H9 (cell line): Measurements from ENCODE around the gene MICU2. TPM values are rescaled to one million over a fixed set of nuclear protein-coding genes. Genes with fewer than 3 reads are reported as not detected.
"Not testable (repeated sequence)": the region's sequence is repeated elsewhere in the genome, so short reads cannot be mapped to it uniquely, and the experiment has no call there.

Experiments used
- DNase-seq: peaks from one replicate; pipeline ENCODE4 v3.0.0-alpha.2; 2017
- H2AFZ ChIP-seq: one replicate; pipeline ENCODE4 v1.6.1; 2013; ENCODE audit warnings: mild to moderate bottlenecking, low read length, control low read depth, moderate library complexity
- H2AK5ac ChIP-seq: 2 replicates; pipeline ENCODE4 v1.6.1; 2013; ENCODE audit warnings: low read length, control low read depth, mixed read lengths; ENCODE audit not compliant: insufficient read length
- H2BK120ac ChIP-seq: one replicate; pipeline ENCODE4 v1.6.1; 2013; ENCODE audit warnings: low read depth, mild to moderate bottlenecking, low read length, control low read depth, inconsistent platforms; ENCODE audit not compliant: poor library complexity, severe bottlenecking
- H2BK12ac ChIP-seq: 2 replicates; pipeline ENCODE4 v1.6.1; 2013; ENCODE audit warnings: low read length, control low read depth, mixed read lengths, low read depth; ENCODE audit not compliant: insufficient read length
- H2BK15ac ChIP-seq: 2 replicates; pipeline ENCODE4 v1.6.1; 2013; ENCODE audit warnings: low read depth, low read length, control low read depth
- H2BK20ac ChIP-seq: one replicate; pipeline ENCODE4 v1.6.1; 2013; ENCODE audit warnings: low read depth, mild to moderate bottlenecking, low read length, control low read depth, inconsistent platforms; ENCODE audit not compliant: poor library complexity, severe bottlenecking
- H2BK5ac ChIP-seq: 2 replicates; pipeline ENCODE4 v1.6.1; 2013; ENCODE audit warnings: low read length, control low read depth, mixed read lengths; ENCODE audit not compliant: insufficient read length
- H3K14ac ChIP-seq: 2 replicates; pipeline ENCODE4 v1.6.1; 2013; ENCODE audit warnings: low read length, control low read depth; ENCODE audit not compliant: insufficient read depth
- H3K18ac ChIP-seq: 2 replicates; pipeline ENCODE4 v1.6.1; 2013; ENCODE audit warnings: low read depth, mild to moderate bottlenecking, mixed read lengths, low read length, control low read depth; ENCODE audit not compliant: insufficient read length
- H3K23ac ChIP-seq: 2 replicates; pipeline ENCODE4 v1.6.1; 2013; ENCODE audit warnings: low read length, control low read depth, mixed read lengths, low read depth; ENCODE audit not compliant: insufficient read length
- H3K23me2 ChIP-seq: 2 replicates; pipeline ENCODE4 v1.6.1; 2013; ENCODE audit warnings: low read depth, mild to moderate bottlenecking, mixed read lengths, low read length, control low read depth; ENCODE audit not compliant: insufficient read length, poor library complexity, severe bottlenecking
- H3K27ac ChIP-seq: 2 replicates; pipeline ENCODE4 v1.5.1; 2013; ENCODE audit warnings: low read length, control low read depth, mixed read lengths, low read depth; ENCODE audit not compliant: insufficient read length
- H3K27me3 ChIP-seq: 2 replicates; pipeline ENCODE4 v1.6.1; 2013; ENCODE audit warnings: low read length, control low read depth, inconsistent platforms; ENCODE audit not compliant: insufficient read depth
- H3K4ac ChIP-seq: 2 replicates; pipeline ENCODE4 v1.6.1; 2013; ENCODE audit warnings: low read depth, mild to moderate bottlenecking, control low read depth, inconsistent platforms, low read length, moderate library complexity
- H3K4me1 ChIP-seq: 2 replicates; pipeline ENCODE4 v1.6.1; 2013; ENCODE audit warnings: low read length, control low read depth, inconsistent platforms; ENCODE audit not compliant: insufficient read depth
- H3K4me2 ChIP-seq: 2 replicates; pipeline ENCODE4 v1.6.1; 2013; ENCODE audit warnings: low read length, control low read depth, mixed read lengths; ENCODE audit not compliant: insufficient read length, insufficient read depth
- H3K56ac ChIP-seq: 2 replicates; pipeline ENCODE4 v1.6.1; 2013; ENCODE audit warnings: low read depth, mild to moderate bottlenecking, mixed read lengths, low read length, control low read depth; ENCODE audit not compliant: insufficient read length
- H3K79me1 ChIP-seq: 2 replicates; pipeline ENCODE4 v1.6.1; 2013; ENCODE audit warnings: low read depth, mild to moderate bottlenecking, moderate library complexity, low read length, control low read depth, inconsistent platforms; ENCODE audit not compliant: insufficient read depth, poor library complexity, severe bottlenecking
- H3K79me2 ChIP-seq: 2 replicates; pipeline ENCODE4 v1.6.1; 2013; ENCODE audit warnings: low read length, control low read depth, inconsistent platforms; ENCODE audit not compliant: insufficient read depth
- H3K9ac ChIP-seq: 2 replicates; pipeline ENCODE4 v1.6.1; 2013; ENCODE audit warnings: low read length, control low read depth, mixed read lengths; ENCODE audit not compliant: insufficient read length; ENCODE audit errors: extremely low read depth
- H3K9me3 ChIP-seq: one replicate; pipeline ENCODE4 v1.6.1; 2013; ENCODE audit warnings: low read depth, low read length, inconsistent platforms; ENCODE audit not compliant: control insufficient read depth
- H3T11ph ChIP-seq: one replicate; pipeline ENCODE4 v1.6.1; 2013; ENCODE audit warnings: mild to moderate bottlenecking, low read length, control low read depth, inconsistent platforms
- H4K20me1 ChIP-seq: one replicate; pipeline ENCODE4 v1.6.1; 2013; ENCODE audit not compliant: control insufficient read depth, insufficient read length, insufficient read depth
- H4K5ac ChIP-seq: 2 replicates; pipeline ENCODE4 v1.6.1; 2013; ENCODE audit warnings: low read depth, mild to moderate bottlenecking, mixed read lengths, low read length, control low read depth; ENCODE audit not compliant: insufficient read length
- H4K8ac ChIP-seq: replicated peaks from 2 replicates; pipeline ENCODE4 v1.6.1; 2013; ENCODE audit warnings: low read length, control low read depth, mixed read lengths, low read depth; ENCODE audit not compliant: insufficient read length
- H4K91ac ChIP-seq: 2 replicates; pipeline ENCODE4 v1.6.1; 2013; ENCODE audit warnings: low read depth, mild to moderate bottlenecking, moderate library complexity, mixed read lengths, low read length, control low read depth; ENCODE audit not compliant: insufficient read length
- H3K27ac Mint-ChIP-seq, 3 experiments: 2 replicates in 2 of 3; 3 replicates in 1 of 3; pipeline ENCODE4 v1.8.0; 2020 to 2021; ENCODE audit warnings: mixed read lengths in 3 of 3, mild to moderate bottlenecking in 1 of 3, moderate library complexity in 1 of 3
- H3K27me3 Mint-ChIP-seq: 2 replicates; pipeline ENCODE4 v1.8.0; 2021; ENCODE audit warnings: low read depth, mild to moderate bottlenecking, moderate library complexity, mixed read lengths
- H3K36me3 Mint-ChIP-seq, 3 experiments: 2 replicates in 2 of 3; 3 replicates in 1 of 3; pipeline ENCODE4 v1.8.0; 2020 to 2021; ENCODE audit warnings: low read depth in 3 of 3, mixed read lengths in 3 of 3; ENCODE audit not compliant: insufficient read depth in 1 of 3
- H3K4me1 Mint-ChIP-seq, 2 experiments: 2 replicates each; pipeline ENCODE4 v1.8.0; 2020; ENCODE audit warnings: mixed read lengths in 2 of 2
- H3K4me3 Mint-ChIP-seq, 2 experiments: 2 replicates in 1 of 2; 3 replicates in 1 of 2; pipeline ENCODE4 v1.8.0; 2020 to 2021; ENCODE audit warnings: mild to moderate bottlenecking in 2 of 2, mixed read lengths in 2 of 2, moderate library complexity in 1 of 2
- H3K9me3 Mint-ChIP-seq, 2 experiments: 2 replicates in 1 of 2; 3 replicates in 1 of 2; pipeline ENCODE4 v1.8.0; 2020; ENCODE audit warnings: mild to moderate bottlenecking in 2 of 2, mixed read lengths in 2 of 2, moderate library complexity in 1 of 2
- WGBS: extraction: QIAGEN DNeasy Blood & Tissue Kit; methylation state at CpG from one replicate; pipeline ENCODE4 v1.1.7; 2013; ENCODE audit warnings: missing lambda C conversion rate, low lambda C conversion rate, mixed read lengths; ENCODE audit not compliant: insufficient read length; ENCODE audit errors: extremely low coverage; 5-methylcytosine and 5-hydroxymethylcytosine counted together
- total RNA-seq: library from RNA; stranded (reverse); gene quantifications from 2 replicates; pipeline ENCODE4 v1.2.1, GENCODE V29; 2021
- TF ChIP-seq, protein P1 (sequence below): fragments of 200-600 bp; sonication (generic); conservative IDR thresholded peaks from 3 replicates; pipeline ENCODE4 v1.8.0; 2021; ENCODE audit warnings: antibody characterized with exemption, mild to moderate bottlenecking

Gene MICU2
- total RNA-seq, 1 experiment from 2014 or later = 38.4 TPM

DNA sequence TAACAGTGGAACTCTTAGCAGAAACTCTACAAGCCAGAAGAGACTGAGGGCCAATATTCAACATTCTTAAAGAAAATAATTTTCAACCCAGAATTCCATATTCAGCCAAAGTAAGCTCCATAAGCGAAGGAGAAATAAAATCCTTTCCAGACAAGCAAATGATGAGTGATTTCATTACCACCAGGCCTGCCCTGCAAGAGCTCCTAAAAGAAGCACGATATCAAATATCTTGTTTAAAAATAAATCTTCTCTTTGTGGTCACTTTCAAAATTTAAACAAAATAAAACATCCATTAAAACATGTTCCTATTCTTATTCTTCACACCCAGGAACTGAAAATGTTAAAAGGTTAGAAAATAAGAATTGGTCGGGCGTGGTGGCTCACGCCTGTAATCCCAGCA is 13.7 kb downstream of the MICU2 start:
- Histone ChIP-seq H4K20me1 (no peaks in the 10 kb centered on the region), H2BK5ac (no peak overlapping the region), H3K27me3 (no peaks in the 10 kb centered on the region), H3K27ac (no peak overlapping the region), H4K5ac (no peak overlapping the region), H2BK20ac (no peak overlapping the region), H3K79me2 (peaks cover 2% of the 10 kb centered on the region; the same call in 1 of the 2 replicates), H3T11ph (no peak overlapping the region), H3K79me1 (no peaks in the 10 kb centered on the region), H2BK120ac (no peak overlapping the region), H2BK12ac (no peak overlapping the region), H2BK15ac (no peak overlapping the region), H4K8ac (no peak overlapping the region), H3K23ac (no peak overlapping the region), H3K9me3 (no peaks in the 10 kb centered on the region), H2AK5ac (no peak overlapping the region), H2AFZ (no peak overlapping the region), H4K91ac (no peak overlapping the region), H3K4me1 (0 out of 2 replicates have a peak, but pooled peaks cover 2% of the 10 kb centered on the region), H3K23me2 (no peaks in the 10 kb centered on the region), H3K4me2 (no peak overlapping the region), H3K9ac (no peak overlapping the region), H3K4ac (no peak overlapping the region), H3K56ac (no peak overlapping the region), H3K18ac (no peak overlapping the region), H3K14ac (no peak overlapping the region)
- no peak for DNase-seq
- TF ChIP-seq, protein P1, sequence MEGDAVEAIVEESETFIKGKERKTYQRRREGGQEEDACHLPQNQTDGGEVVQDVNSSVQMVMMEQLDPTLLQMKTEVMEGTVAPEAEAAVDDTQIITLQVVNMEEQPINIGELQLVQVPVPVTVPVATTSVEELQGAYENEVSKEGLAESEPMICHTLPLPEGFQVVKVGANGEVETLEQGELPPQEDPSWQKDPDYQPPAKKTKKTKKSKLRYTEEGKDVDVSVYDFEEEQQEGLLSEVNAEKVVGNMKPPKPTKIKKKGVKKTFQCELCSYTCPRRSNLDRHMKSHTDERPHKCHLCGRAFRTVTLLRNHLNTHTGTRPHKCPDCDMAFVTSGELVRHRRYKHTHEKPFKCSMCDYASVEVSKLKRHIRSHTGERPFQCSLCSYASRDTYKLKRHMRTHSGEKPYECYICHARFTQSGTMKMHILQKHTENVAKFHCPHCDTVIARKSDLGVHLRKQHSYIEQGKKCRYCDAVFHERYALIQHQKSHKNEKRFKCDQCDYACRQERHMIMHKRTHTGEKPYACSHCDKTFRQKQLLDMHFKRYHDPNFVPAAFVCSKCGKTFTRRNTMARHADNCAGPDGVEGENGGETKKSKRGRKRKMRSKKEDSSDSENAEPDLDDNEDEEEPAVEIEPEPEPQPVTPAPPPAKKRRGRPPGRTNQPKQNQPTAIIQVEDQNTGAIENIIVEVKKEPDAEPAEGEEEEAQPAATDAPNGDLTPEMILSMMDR = no peak
- H3K4me3 Mint-ChIP-seq = no peak overlapping the region
- peaks cover 14 to 24% of the 10 kb centered on the region in 2 experiments for H3K9me3 Mint-ChIP-seq
- no peaks in the 10 kb centered on the region for H3K27me3 Mint-ChIP-seq
- peaks cover 8 to 30% (median 22%) of the 10 kb centered on the region in 3 experiments; a peak in 6 of 7 replicates for H3K36me3 Mint-ChIP-seq
- no CpG with 5 or more reads among the region's 5 CpGs for WGBS
- H3K27ac Mint-ChIP-seq = no peak overlapping the region
- peaks cover 19 to 28% of the 10 kb centered on the region in 2 experiments for H3K4me1 Mint-ChIP-seq

DNA sequence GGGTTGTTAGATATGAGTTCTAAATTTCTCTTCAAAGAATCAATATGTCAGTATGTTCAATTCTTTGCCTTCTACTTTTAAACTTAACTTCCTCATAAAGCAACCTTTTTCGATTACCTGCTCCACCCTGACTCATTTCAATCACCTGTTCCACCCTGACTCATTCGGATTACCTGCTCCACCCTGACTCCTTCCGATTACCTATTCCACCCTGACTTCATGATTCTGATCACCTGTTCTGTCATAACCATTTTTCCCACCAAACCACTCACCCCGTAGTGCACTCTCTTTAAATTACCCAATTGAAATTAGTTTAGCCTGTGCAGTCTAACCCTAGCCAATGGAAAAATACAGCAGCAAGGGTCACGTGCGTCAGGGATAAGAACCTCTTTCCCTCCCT is 14.5 kb downstream of the MICU2 start:
- not testable (repeated sequence) for H3K79me1 ChIP-seq, H2BK20ac ChIP-seq, H3K27me3 ChIP-seq, H2BK120ac ChIP-seq, H3K9ac ChIP-seq, H3T11ph ChIP-seq, H3K23me2 ChIP-seq, H3K14ac ChIP-seq, H3K56ac ChIP-seq, H4K8ac ChIP-seq, H3K27ac Mint-ChIP-seq, H3K4me1 ChIP-seq, H3K4me2 ChIP-seq, H3K4ac ChIP-seq, H3K9me3 ChIP-seq, H2BK15ac ChIP-seq, H4K91ac ChIP-seq, H2BK5ac ChIP-seq, H4K20me1 ChIP-seq, H3K18ac ChIP-seq, H4K5ac ChIP-seq, H3K23ac ChIP-seq, H3K79me2 ChIP-seq, H2AK5ac ChIP-seq, H2AFZ ChIP-seq, H3K27me3 Mint-ChIP-seq, H3K4me3 Mint-ChIP-seq, H3K27ac ChIP-seq, DNase-seq, H2BK12ac ChIP-seq
- Mint-ChIP-seq H3K36me3 (peaks cover 6 to 30% (median 25%) of the 10 kb centered on the region in 3 experiments; a peak in 6 of 7 replicates), H3K4me1 (peaks cover 16 to 25% of the 10 kb centered on the region in 2 experiments), H3K9me3 (peaks cover 14 to 26% of the 10 kb centered on the region in 2 experiments)
- WGBS = no CpG with 5 or more reads among the region's 6 CpGs
